A673 (cell line): ENCODE results near the gene SHC4. TPM values are rescaled to one million over a fixed set of nuclear protein-coding genes. Genes with fewer than 3 reads are reported as not detected.

ENCODE experiments used
- BruUV-seq: library from RNA; stranded (reverse); fragments of 400-500 nt; replicated peaks from 2 replicates; lab custom pipeline; 2021; lab: Mats Ljungman, UMichigan
- CTCF ChIA-PET: fragments of 300-600 bp; sonication (Branson Sonifier 250); formaldehyde crosslinking; loops from one replicate; lab custom pipeline; 2022; ENCODE audit warnings: antibody characterized with exemption; lab: Charles Lee
- POLR2A ChIA-PET: fragments of 300-600 bp; sonication (Branson Sonifier 250); formaldehyde crosslinking; loops from one replicate; lab custom pipeline; 2022; ENCODE audit warnings: antibody characterized with exemption; ENCODE audit not compliant: low non-redundant PET; lab: Charles Lee
- DNase-seq: peaks from one replicate; pipeline ENCODE4 v3.0.0-alpha.2; 2015; ENCODE audit warnings: low spot score
- H3K27ac ChIP-seq: fragments of 200-600 bp; sonication (generic); 2 replicates; pipeline ENCODE4 v1.5.1; 2016; ENCODE audit warnings: mixed run types, low read depth, mild to moderate bottlenecking, mixed read lengths, antibody characterized with exemption, low read length; ENCODE audit not compliant: poor library complexity, severe bottlenecking
- H3K27me3 ChIP-seq: fragments of 200-600 bp; sonication (generic); replicated peaks from 2 replicates; pipeline ENCODE4 v1.6.1; 2017; ENCODE audit warnings: mixed run types, low read depth, mild to moderate bottlenecking, mixed read lengths, antibody characterized with exemption, low read length; ENCODE audit not compliant: insufficient read depth, poor library complexity
- H3K36me3 ChIP-seq: fragments of 200-600 bp; sonication (generic); 2 replicates; pipeline ENCODE4 v1.6.1; 2016; ENCODE audit warnings: mixed run types, mild to moderate bottlenecking, mixed read lengths, antibody characterized with exemption, low read length; ENCODE audit not compliant: insufficient read depth, poor library complexity, severe bottlenecking
- H3K4me1 ChIP-seq: fragments of 200-600 bp; sonication (generic); 2 replicates; pipeline ENCODE4 v1.6.1; 2017; ENCODE audit warnings: mixed run types, mild to moderate bottlenecking, mixed read lengths, antibody characterized with exemption, low read length; ENCODE audit not compliant: insufficient read depth, poor library complexity, severe bottlenecking
- H3K4me3 ChIP-seq: fragments of 200-600 bp; sonication (generic); 2 replicates; pipeline ENCODE4 v1.5.1; 2016; ENCODE audit warnings: low read depth, mixed run types, mild to moderate bottlenecking, mixed read lengths, low read length; ENCODE audit not compliant: poor library complexity, severe bottlenecking
- H3K9me3 ChIP-seq: fragments of 200-600 bp; sonication (generic); 2 replicates; pipeline ENCODE4 v1.6.1; 2016; ENCODE audit warnings: mixed run types, low read depth, mild to moderate bottlenecking, mixed read lengths, antibody characterized with exemption, low read length; ENCODE audit not compliant: poor library complexity, severe bottlenecking
- EZH2 ChIP-seq: fragments of 200-600 bp; sonication (generic); IDR thresholded peaks from 2 replicates; pipeline ENCODE4 v1.6.1; 2017; ENCODE audit warnings: borderline replicate concordance, low read depth, mild to moderate bottlenecking, mixed read lengths, antibody characterized with exemption, low read length; ENCODE audit not compliant: poor library complexity, severe bottlenecking
- intact Hi-C: fragments of 100-400 bp; cut with micrococcal nuclease; formaldehyde crosslinking; loops from one replicate; pipeline ENCODE4 v1.10.0; 2022; ENCODE audit not compliant: unreplicated experiment
- total RNA-seq: library from RNA; stranded (reverse); gene quantifications from 2 replicates; pipeline ENCODE4 v1.2.3, GENCODE V29; 2021
- TF ChIP-seq, protein P1 (sequence below): fragments of 300-800, 200-600 bp; sonication (generic); conservative IDR thresholded peaks from 2 replicates; pipeline ENCODE4 v1.5.1; 2017; ENCODE audit warnings: low read depth, mild to moderate bottlenecking, antibody characterized with exemption, low read length, moderate library complexity, mixed read lengths

The SHC4 gene
- total RNA-seq, 1 experiment from 2014 or later, result 0.73 TPM

DNA sequence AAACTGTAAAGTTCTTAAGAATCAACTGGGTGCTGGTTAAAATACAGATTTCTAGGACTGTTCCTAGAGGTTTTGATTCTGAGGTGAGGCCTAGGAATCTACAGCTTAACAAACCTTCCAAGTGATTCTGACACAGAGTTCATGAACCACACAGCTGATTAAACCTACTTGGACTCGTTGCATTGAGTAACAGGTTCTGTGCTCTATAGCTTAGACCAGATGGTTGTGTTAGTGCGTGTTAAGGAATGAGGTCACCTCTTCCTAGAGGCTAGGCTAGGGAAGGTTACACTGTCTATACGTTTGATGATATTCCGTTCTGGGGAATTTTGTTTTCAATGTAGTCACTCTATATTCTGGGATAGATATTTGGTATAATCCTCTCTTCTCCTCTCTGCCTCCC lies 63.9 kb downstream of the SHC4 start:
- no TSS peak for BruUV-seq
- ChIA-PET CTCF (no interaction called here), POLR2A (no interaction called here)
- intact Hi-C loops, result no loop called here
- Histone ChIP-seq H3K9me3 (no peaks in the 10 kb centered on the region), H3K36me3 (no peaks in the 10 kb centered on the region), H3K4me1 (peaks cover 4% of the 10 kb centered on the region), H3K27me3 (no peaks in the 10 kb centered on the region), H3K27ac (no peak overlapping the region), H3K4me3 (no peak overlapping the region)
- no peak for TF ChIP-seq EZH2
- DNase-seq, result no peak

DNA sequence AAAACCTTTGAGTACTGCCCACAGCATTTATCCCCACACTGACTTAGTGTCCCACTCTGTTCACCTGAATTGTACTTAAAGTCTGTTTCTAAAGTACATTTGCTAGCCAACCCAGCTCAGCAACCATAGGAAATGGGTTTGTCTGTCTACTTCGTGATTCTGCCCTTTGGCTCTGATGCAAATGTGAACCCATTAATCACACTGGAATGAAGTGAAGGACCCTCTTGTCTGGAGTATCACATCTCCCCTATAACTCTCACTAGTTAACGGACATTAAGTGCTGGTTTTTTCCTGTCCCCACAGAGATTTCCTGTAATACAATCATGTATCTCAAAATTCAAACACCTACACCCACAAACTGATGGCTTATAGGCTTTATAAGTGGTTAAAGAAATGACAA lies 65.3 kb downstream of the SHC4 start:
- H3K9me3 ChIP-seq, result no peaks in the 10 kb centered on the region
- TF ChIP-seq EZH2, result no peak
- TF ChIP-seq, protein P1, sequence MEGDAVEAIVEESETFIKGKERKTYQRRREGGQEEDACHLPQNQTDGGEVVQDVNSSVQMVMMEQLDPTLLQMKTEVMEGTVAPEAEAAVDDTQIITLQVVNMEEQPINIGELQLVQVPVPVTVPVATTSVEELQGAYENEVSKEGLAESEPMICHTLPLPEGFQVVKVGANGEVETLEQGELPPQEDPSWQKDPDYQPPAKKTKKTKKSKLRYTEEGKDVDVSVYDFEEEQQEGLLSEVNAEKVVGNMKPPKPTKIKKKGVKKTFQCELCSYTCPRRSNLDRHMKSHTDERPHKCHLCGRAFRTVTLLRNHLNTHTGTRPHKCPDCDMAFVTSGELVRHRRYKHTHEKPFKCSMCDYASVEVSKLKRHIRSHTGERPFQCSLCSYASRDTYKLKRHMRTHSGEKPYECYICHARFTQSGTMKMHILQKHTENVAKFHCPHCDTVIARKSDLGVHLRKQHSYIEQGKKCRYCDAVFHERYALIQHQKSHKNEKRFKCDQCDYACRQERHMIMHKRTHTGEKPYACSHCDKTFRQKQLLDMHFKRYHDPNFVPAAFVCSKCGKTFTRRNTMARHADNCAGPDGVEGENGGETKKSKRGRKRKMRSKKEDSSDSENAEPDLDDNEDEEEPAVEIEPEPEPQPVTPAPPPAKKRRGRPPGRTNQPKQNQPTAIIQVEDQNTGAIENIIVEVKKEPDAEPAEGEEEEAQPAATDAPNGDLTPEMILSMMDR, result no peak
- H3K27me3 ChIP-seq, result no peaks in the 10 kb centered on the region
- no peak overlapping the region for H3K4me3 ChIP-seq
- no peak for DNase-seq
- ChIA-PET POLR2A (interaction anchor here (0.5 kb wide), 1 partner anchor 565 kb away, joined by 4 read pairs; no protein-coding TSS in a partner anchor), CTCF (no interaction called here)
- intact Hi-C loops, result no loop called here
- H3K4me1 ChIP-seq, result peaks cover 4% of the 10 kb centered on the region
- H3K27ac ChIP-seq, result no peak overlapping the region
- no TSS peak for BruUV-seq
- H3K36me3 ChIP-seq, result no peaks in the 10 kb centered on the region

DNA sequence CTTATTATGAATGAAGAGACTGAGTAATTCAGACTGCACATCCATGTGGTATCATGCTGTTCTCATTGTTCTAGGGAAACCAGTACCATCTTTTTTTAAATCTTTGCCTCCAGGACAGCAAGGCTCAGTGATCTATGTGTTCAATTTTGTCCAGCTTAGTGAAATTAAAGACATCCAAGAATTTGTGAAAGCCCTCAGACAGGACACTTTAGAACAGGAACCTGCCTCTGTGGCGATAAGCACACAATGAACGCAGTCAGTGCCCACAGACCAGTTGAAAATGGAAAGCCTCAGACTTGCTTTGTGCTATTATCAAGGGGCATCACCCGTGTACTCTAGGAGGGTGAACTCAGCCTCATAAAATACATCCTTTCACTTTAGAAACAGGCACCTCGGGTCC lies 65.7 kb downstream of the SHC4 start:
- Histone ChIP-seq H3K4me1 (peaks cover 4% of the 10 kb centered on the region), H3K27ac (no peak overlapping the region), H3K9me3 (no peaks in the 10 kb centered on the region), H3K4me3 (no peak overlapping the region), H3K27me3 (no peaks in the 10 kb centered on the region), H3K36me3 (no peaks in the 10 kb centered on the region)
- intact Hi-C loops, result no loop called here
- no TSS peak for BruUV-seq
- CTCF ChIA-PET, result no interaction called here
- no peak for TF ChIP-seq EZH2
- POLR2A ChIA-PET, result no interaction called here
- DNase-seq, result no peak

DNA sequence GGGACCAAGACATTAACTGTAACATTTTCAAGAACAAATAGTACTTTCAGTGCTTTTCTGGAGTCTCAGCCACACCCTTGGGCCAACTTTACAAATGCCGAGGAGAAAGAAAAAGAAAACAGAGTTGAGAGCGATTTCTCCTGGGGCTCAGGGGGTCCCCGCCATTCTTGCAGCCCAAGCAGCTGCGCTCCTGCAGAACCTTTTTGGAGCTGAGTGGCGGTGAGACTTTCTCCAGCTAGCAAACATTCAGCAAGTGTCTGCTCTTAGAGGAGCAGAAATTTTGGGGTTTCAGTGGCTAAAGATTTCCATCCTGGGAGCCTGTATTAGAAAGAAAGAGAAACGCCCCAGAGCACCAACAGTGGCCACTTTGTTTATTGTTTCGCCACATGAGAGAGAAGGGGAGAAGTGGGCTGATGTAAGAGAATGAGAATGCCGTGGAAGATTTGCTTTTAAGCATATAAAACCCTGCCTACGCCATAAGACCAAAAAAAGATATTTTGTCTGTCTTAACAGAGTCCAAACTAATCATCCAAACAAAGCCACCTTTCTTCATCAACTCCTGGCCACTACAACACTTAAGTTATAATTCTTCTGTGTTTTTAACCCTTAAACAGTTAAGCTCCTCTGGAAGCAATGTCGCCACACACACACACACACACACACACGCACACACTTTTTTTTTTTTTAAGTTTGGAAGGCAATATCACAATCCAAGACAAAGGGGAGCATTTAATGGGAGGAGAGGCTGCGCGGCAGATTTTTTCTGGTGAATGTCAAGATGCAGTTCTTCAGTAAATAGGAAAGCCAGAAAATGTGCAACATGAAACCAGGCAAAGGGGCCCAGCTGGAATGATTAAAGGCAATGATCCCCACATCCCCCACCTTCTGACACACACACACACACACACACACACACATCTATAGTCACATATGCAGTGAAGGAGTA lies 66.6 kb downstream of the SHC4 start:
- Histone ChIP-seq H3K27ac (no peak overlapping the region), H3K4me3 (no peak overlapping the region), H3K9me3 (no peaks in the 10 kb centered on the region), H3K4me1 (peaks cover 4% of the 10 kb centered on the region), H3K27me3 (no peaks in the 10 kb centered on the region), H3K36me3 (no peaks in the 10 kb centered on the region)
- intact Hi-C loops, result no loop called here
- no peak for TF ChIP-seq EZH2
- TF ChIP-seq, protein P1, result no peak
- no TSS peak for BruUV-seq
- DNase-seq, result no peak
- CTCF ChIA-PET, result no interaction called here
- POLR2A ChIA-PET, result no interaction called here
